PC-3 (cell line): ENCODE results near the gene CDH12. TPM values are rescaled to one million over a fixed set of nuclear protein-coding genes. Genes with fewer than 3 reads are reported as not detected.

Source experiments
- ATAC-seq: fragments of 200-7000 bp; cut with Tn5 transposase; 2 replicates; pipeline ENCODE4 v1.9.1; 2020; ENCODE audit warnings: mild to moderate bottlenecking, moderate library complexity
- BruUV-seq: library from RNA; stranded (reverse); fragments of 400-500 nt; replicated peaks from 2 replicates; lab custom pipeline; 2021; lab: Mats Ljungman, UMichigan
- CTCF ChIA-PET: fragments of 300-600 bp; sonication (Branson Sonifier 250); formaldehyde crosslinking; loops from one replicate; lab custom pipeline; 2022; ENCODE audit warnings: antibody characterized with exemption; lab: Charles Lee
- POLR2A ChIA-PET: fragments of 300-600 bp; sonication (Branson Sonifier 250); formaldehyde crosslinking; loops from one replicate; lab custom pipeline; 2022; ENCODE audit warnings: antibody characterized with exemption; ENCODE audit not compliant: unreplicated experiment; lab: Charles Lee
- DNase-seq: peaks from one replicate; pipeline ENCODE4 v3.0.0-alpha.2; 2015
- H2AFZ ChIP-seq: fragments of 300-600 bp; sonication (generic); 2 replicates; pipeline ENCODE4 v1.6.0; 2016; ENCODE audit warnings: antibody characterized with exemption, low read length
- H3F3A ChIP-seq: fragments of 300-600 bp; sonication (generic); one replicate; pipeline ENCODE4 v1.6.0; 2017; ENCODE audit warnings: antibody characterized with exemption, low read length, control low read depth, mild to moderate bottlenecking; ENCODE audit not compliant: unreplicated experiment
- H3K27ac ChIP-seq: fragments of 300-600 bp; sonication (generic); 2 replicates; pipeline ENCODE4 v1.5.1; 2016; ENCODE audit warnings: mild to moderate bottlenecking, low read length
- H3K27me3 ChIP-seq: fragments of 300-600 bp; sonication (generic); 2 replicates; pipeline ENCODE4 v1.6.1; 2016; ENCODE audit warnings: low read length, mixed read lengths
- H3K36me3 ChIP-seq: fragments of 300-600 bp; sonication (generic); 2 replicates; pipeline ENCODE4 v1.6.1; 2016; ENCODE audit warnings: low read depth, mixed run types, low read length, mixed read lengths
- H3K4me1 ChIP-seq: fragments of 300-600 bp; sonication (generic); 2 replicates; pipeline ENCODE4 v1.5.1; 2016; ENCODE audit warnings: low read length; ENCODE audit not compliant: insufficient read depth
- H3K4me2 ChIP-seq: fragments of 300-600 bp; sonication (generic); 2 replicates; pipeline ENCODE4 v1.6.0; 2016; ENCODE audit warnings: low read length
- H3K4me3 ChIP-seq: fragments of 300-600 bp; sonication (generic); 2 replicates; pipeline ENCODE4 v1.5.1; 2016; ENCODE audit warnings: mild to moderate bottlenecking, low read length, mixed read lengths
- H3K79me2 ChIP-seq: fragments of 300-600 bp; sonication (generic); 2 replicates; pipeline ENCODE4 v1.6.1; 2017; ENCODE audit warnings: low read length, mixed read lengths
- H3K9ac ChIP-seq: fragments of 300-600 bp; sonication (generic); 2 replicates; pipeline ENCODE4 v1.6.0; 2016; ENCODE audit warnings: mild to moderate bottlenecking, low read length
- H3K9me2 ChIP-seq: fragments of 300-600 bp; sonication (generic); replicated peaks from 2 replicates; pipeline ENCODE4 v1.6.1; 2016; ENCODE audit warnings: mixed run types, low read length, mixed read lengths
- H3K9me3 ChIP-seq: fragments of 300-600 bp; sonication (generic); 2 replicates; pipeline ENCODE4 v1.6.1; 2016; ENCODE audit warnings: low read length, mixed read lengths
- H4K20me1 ChIP-seq: fragments of 300-600 bp; sonication (generic); 2 replicates; pipeline ENCODE4 v1.6.1; 2016; ENCODE audit warnings: low read length, mixed read lengths
- EZH2 ChIP-seq: fragments of 300-600 bp; sonication (generic); IDR thresholded peaks from one replicate; pipeline ENCODE4 v1.6.1; 2017; ENCODE audit warnings: antibody characterized with exemption, mild to moderate bottlenecking, low read length; ENCODE audit not compliant: unreplicated experiment
- EZH2phosphoT487 ChIP-seq: fragments of 300-600 bp; sonication (generic); IDR thresholded peaks from 2 replicates; pipeline ENCODE4 v1.6.1; 2018; ENCODE audit warnings: mild to moderate bottlenecking, antibody characterized with exemption, low read length, borderline replicate concordance
- intact Hi-C: fragments of 100-400 bp; cut with micrococcal nuclease; formaldehyde crosslinking; loops from 2 replicates; pipeline ENCODE4 v1.9.0; 2023
- total RNA-seq: library from RNA; depleted of rRNA; stranded (reverse); fragments of >200 nt; gene quantifications from 2 replicates; pipeline ENCODE4 v1.2.3, GENCODE V29; 2014
- TF ChIP-seq, protein P1 (sequence below): fragments of 300-600 bp; sonication (generic); conservative IDR thresholded peaks from 2 replicates; pipeline ENCODE4 v1.5.1; 2017; ENCODE audit warnings: antibody characterized with exemption, low read depth, mild to moderate bottlenecking, low read length

Gene CDH12
- total RNA-seq, 1 experiment from 2014 or later: 0.44 TPM

DNA sequence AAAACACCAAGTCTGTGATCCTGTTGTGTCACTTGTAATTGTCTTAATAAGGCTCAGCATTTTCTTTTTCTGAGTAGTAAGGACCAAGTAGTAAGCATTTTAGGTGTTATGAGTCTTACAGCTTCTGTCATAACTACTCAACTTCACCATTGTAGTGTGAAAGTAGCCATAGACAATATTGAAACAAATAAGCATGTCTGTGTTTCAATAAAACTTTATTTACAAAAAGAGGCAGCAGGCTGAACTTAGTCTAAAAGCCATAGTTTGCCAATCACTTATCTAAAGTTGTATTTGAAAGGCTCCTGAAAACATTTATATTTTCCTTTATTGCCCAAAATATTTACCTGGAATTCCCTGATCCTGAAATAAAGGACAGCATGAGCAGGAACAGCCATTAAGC lies 796.1 kb downstream of the CDH12 start:
- H3K79me2 ChIP-seq: no peaks in the 10 kb centered on the region
- no peak overlapping the region for H3K27ac ChIP-seq
- no peak overlapping the region for H3K9ac ChIP-seq
- no peaks in the 10 kb centered on the region for H3K4me1 ChIP-seq
- no peaks in the 10 kb centered on the region for H3F3A ChIP-seq
- ATAC-seq (no peak), DNase-seq (no peak)
- no peaks in the 10 kb centered on the region for H4K20me1 ChIP-seq
- no peak for TF ChIP-seq EZH2phosphoT487
- no peak for TF ChIP-seq EZH2
- TF ChIP-seq, protein P1, sequence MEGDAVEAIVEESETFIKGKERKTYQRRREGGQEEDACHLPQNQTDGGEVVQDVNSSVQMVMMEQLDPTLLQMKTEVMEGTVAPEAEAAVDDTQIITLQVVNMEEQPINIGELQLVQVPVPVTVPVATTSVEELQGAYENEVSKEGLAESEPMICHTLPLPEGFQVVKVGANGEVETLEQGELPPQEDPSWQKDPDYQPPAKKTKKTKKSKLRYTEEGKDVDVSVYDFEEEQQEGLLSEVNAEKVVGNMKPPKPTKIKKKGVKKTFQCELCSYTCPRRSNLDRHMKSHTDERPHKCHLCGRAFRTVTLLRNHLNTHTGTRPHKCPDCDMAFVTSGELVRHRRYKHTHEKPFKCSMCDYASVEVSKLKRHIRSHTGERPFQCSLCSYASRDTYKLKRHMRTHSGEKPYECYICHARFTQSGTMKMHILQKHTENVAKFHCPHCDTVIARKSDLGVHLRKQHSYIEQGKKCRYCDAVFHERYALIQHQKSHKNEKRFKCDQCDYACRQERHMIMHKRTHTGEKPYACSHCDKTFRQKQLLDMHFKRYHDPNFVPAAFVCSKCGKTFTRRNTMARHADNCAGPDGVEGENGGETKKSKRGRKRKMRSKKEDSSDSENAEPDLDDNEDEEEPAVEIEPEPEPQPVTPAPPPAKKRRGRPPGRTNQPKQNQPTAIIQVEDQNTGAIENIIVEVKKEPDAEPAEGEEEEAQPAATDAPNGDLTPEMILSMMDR: no peak
- BruUV-seq: no TSS peak
- H3K27me3 ChIP-seq: peaks cover 23% of the 10 kb centered on the region
- no peaks in the 10 kb centered on the region for H3K36me3 ChIP-seq
- CTCF ChIA-PET: no interaction called here
- H3K4me2 ChIP-seq: no peak overlapping the region
- H3K4me3 ChIP-seq: no peak overlapping the region
- POLR2A ChIA-PET: no interaction called here
- intact Hi-C loops: no loop called here
- no peak overlapping the region for H2AFZ ChIP-seq
- no peaks in the 10 kb centered on the region for H3K9me2 ChIP-seq
- H3K9me3 ChIP-seq: no peaks in the 10 kb centered on the region

DNA sequence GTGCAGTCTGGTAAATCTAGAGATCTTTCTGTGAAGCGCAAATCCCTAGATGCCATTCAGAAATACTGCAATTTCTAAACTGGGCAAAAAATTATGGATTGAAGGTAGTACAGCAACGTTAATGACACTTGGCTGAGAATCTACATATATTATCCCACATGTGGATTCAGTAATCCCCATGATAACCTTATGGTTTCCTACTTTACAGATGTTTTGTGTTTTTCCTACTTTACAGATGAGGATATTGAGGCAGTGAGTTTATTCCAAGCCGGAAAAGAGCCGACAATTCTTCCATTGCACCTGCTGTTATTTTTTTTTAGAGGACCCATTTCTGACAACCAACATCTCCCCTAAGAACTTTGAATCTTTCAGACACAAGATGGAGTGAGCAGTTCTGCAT lies 796.5 kb downstream of the CDH12 start:
- no peaks in the 10 kb centered on the region for H3K79me2 ChIP-seq
- H3K4me1 ChIP-seq: no peaks in the 10 kb centered on the region
- H3K4me2 ChIP-seq: no peak overlapping the region
- H3F3A ChIP-seq: no peaks in the 10 kb centered on the region
- no TSS peak for BruUV-seq
- H3K27ac ChIP-seq: no peak overlapping the region
- no peak overlapping the region for H3K9ac ChIP-seq
- CTCF ChIA-PET: no interaction called here
- H3K9me2 ChIP-seq: no peaks in the 10 kb centered on the region
- no peaks in the 10 kb centered on the region for H3K9me3 ChIP-seq
- POLR2A ChIA-PET: no interaction called here
- TF ChIP-seq EZH2phosphoT487: no peak
- no peak for TF ChIP-seq EZH2
- TF ChIP-seq, protein P1: no peak
- no peaks in the 10 kb centered on the region for H4K20me1 ChIP-seq
- intact Hi-C loops: no loop called here
- ATAC-seq (no peak), DNase-seq (no peak)
- no peak overlapping the region for H3K4me3 ChIP-seq
- no peaks in the 10 kb centered on the region for H3K36me3 ChIP-seq
- H3K27me3 ChIP-seq: peaks cover 21% of the 10 kb centered on the region
- H2AFZ ChIP-seq: no peak overlapping the region

DNA sequence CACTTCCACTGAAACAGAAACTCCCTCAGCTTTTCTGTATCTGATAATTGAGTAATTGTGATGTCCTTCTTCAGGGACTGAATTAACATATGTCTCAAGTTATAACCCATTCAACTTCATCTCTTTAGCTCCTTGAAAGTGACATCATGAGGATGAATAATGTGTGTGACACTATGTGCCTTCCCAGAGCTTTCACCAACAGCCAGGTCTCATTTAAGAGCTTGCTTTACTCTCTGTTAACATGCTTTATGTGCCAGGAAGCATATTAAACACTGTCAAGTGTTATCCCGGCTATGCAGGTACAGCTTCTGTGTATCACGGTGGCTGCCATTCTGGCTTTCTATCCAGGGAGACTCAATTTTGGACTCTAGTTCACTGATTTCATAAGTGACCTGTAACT lies 799.9 kb downstream of the CDH12 start:
- DNase-seq: no peak
- BruUV-seq: no TSS peak
- H3K4me3 ChIP-seq: no peak overlapping the region
- no peaks in the 10 kb centered on the region for H4K20me1 ChIP-seq
- CTCF ChIA-PET: no interaction called here
- H3K9me2 ChIP-seq: no peaks in the 10 kb centered on the region
- TF ChIP-seq EZH2phosphoT487 (no peak), EZH2 (no peak)
- TF ChIP-seq, protein P1: no peak
- H3K9me3 ChIP-seq: no peaks in the 10 kb centered on the region
- H3K4me2 ChIP-seq: no peak overlapping the region
- H3K79me2 ChIP-seq: no peaks in the 10 kb centered on the region
- H3K4me1 ChIP-seq: no peaks in the 10 kb centered on the region
- POLR2A ChIA-PET: no interaction called here
- no peak overlapping the region for H3K9ac ChIP-seq
- H3K27me3 ChIP-seq: peaks cover 26% of the 10 kb centered on the region
- no peak for ATAC-seq
- H3K36me3 ChIP-seq: no peaks in the 10 kb centered on the region
- no peaks in the 10 kb centered on the region for H3F3A ChIP-seq
- no peak overlapping the region for H3K27ac ChIP-seq
- H2AFZ ChIP-seq: no peak overlapping the region
- intact Hi-C loops: no loop called here
